H7 (cell line): ENCODE data around the gene ARSB. TPM values are rescaled to one million over a fixed set of nuclear protein-coding genes. Genes with fewer than 3 reads are reported as not detected.

ENCODE experiments used
- DNase-seq: peaks from one replicate; pipeline ENCODE4 v3.0.0; 2012
- H3K27me3 ChIP-seq: 2 replicates; pipeline ENCODE4 v1.6.0; 2011; ENCODE audit warnings: mild to moderate bottlenecking, low read length; ENCODE audit not compliant: control insufficient read depth, insufficient read depth
- H3K36me3 ChIP-seq: replicated peaks from 2 replicates; pipeline ENCODE4 v1.5.1; 2011; ENCODE audit warnings: low read length; ENCODE audit not compliant: control insufficient read depth, insufficient read depth
- H3K4me3 ChIP-seq: 2 replicates; pipeline ENCODE4 v1.5.1; 2011; ENCODE audit warnings: low read depth, mild to moderate bottlenecking, control low read depth, low read length, moderate library complexity; ENCODE audit not compliant: insufficient read depth
- total RNA-seq: library from RNA; depleted of rRNA; stranded (reverse); fragments of >200 nt; shearing (Covaris generic); gene quantifications from 2 replicates; pipeline ENCODE4 v1.2.3, GENCODE V29; 2014

Gene ARSB
- total RNA-seq, 1 experiment from 2014 or later, result 9.0 TPM

DNA sequence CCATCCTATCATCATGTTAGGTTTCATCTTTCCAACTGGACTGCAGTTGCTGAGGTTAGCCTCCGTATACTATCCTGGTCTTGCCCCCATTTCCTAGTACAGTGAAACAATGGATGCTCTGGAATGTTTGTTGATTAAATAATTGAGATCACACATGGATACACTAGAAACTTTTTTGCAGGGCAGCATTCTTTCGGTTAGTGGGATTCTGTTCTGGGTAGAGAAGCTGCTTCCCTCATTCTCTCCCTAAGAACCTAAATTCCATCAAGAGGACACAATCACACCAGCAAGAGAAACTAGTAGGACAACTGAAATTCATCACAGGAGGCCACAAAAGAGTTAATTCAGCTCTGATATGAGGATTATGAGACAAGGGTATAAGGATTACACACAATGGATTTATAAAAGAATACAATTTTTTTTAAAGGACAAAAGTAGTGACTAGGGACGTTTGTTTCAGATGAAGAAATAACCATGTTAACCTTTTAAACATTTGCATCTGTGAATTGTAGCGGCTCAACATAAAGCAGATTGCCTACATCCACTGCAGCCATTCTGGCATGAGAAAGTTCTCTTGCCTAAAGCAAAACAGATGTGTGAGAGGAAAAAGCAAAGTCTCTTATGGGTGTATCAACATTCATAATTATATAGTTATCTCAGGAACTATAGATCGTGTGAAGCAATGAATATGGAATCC, 173.8 kb downstream of the ARSB start:
- Histone ChIP-seq H3K36me3 (no peaks in the 10 kb centered on the region), H3K27me3 (no peaks in the 10 kb centered on the region), H3K4me3 (no peak overlapping the region)
- no peak for DNase-seq

DNA sequence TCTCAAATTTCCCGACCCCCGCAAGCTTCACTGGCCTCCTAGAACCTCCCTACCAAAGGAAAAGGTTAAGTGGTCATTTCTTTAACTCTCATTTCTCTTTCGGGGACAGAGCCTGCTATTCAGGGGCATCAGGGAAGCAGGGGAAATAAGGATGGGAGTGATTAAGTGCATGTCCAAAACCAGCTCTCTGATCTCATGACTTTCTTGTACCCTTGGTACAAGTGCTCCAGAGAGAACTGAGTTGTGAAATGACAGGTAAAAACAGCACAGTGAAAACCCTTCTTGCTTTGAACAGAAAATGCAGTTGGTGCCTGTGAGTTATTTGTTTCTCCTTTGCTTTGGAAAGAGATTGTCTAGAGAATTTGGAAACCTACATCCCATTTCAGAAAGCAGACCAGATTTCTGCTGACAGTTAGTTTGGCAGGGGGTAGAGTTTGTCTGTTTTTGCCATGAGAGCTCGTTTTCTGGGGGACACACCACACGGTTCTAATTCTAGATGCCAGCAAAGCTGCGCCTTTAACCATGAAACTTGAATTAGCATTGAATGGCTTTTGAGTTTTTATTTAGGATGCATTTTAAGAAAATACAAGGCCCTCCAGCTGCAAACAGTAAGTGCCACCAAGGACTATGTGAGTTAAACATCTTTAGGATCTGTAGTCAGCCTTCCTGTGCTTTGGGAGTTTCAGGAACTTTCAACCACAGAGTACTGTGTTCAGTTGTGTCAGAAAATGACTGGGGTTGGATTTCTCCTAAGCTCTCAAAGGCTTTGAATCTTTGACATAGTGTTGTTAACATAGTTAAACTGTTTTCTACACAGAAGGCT, 174.8 kb downstream of the ARSB start:
- Histone ChIP-seq H3K4me3 (no peak overlapping the region), H3K36me3 (no peaks in the 10 kb centered on the region), H3K27me3 (no peaks in the 10 kb centered on the region)
- no peak for DNase-seq

DNA sequence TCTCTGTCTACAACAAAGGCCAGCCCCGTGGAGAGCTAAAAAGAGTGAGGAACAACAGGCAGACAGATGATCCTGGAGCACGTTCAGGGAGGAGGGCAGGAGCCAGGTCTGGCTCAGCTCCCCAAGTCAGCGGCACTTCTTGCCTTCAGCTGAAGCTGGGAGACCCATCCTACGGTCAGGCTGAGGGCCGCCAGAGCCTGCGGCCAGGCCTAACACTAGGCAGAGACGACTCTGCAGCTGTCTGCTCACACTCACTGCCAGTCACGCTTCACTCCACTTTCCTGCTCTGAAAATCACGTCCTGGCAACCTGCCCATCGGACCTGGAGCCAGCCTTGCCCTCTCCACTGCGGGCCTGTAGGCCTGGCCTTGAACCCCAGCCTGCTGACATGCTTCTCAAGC, 175.7 kb downstream of the ARSB start:
- Histone ChIP-seq H3K36me3 (no peaks in the 10 kb centered on the region), H3K27me3 (no peaks in the 10 kb centered on the region), H3K4me3 (no peak overlapping the region)
- DNase-seq, result no peak

DNA sequence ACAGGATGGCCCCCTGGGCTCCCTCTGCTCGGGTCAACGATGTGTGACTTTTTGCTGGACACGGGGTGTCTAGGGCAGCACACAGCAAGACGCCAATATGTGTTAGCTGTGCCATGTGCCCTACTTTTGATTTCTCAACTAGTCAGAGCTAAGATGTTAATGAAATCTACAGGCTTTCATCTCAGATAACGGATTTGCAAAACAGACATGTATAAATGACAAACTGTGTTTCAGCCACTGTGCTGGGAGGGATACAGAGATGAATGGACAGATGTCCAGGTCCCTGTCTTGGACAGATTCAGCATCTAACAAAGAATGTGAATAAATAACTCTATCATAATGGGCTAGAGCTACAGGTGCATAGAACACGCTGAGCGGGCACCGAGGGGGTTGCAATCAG, 176.3 kb downstream of the ARSB start:
- H3K27me3 ChIP-seq, result no peaks in the 10 kb centered on the region
- DNase-seq, result no peak

GRCh38 chr5:78808380-78808779, 176.7 kb downstream of the ARSB start:
- Histone ChIP-seq H3K36me3 (no peaks in the 10 kb centered on the region), H3K4me3 (no peak overlapping the region), H3K27me3 (no peaks in the 10 kb centered on the region)
- no peak for DNase-seq

More for the DNA sequence above, 176.3 kb downstream of the ARSB start:
- Histone ChIP-seq H3K4me3 (no peak overlapping the region), H3K36me3 (no peaks in the 10 kb centered on the region)

DNA sequence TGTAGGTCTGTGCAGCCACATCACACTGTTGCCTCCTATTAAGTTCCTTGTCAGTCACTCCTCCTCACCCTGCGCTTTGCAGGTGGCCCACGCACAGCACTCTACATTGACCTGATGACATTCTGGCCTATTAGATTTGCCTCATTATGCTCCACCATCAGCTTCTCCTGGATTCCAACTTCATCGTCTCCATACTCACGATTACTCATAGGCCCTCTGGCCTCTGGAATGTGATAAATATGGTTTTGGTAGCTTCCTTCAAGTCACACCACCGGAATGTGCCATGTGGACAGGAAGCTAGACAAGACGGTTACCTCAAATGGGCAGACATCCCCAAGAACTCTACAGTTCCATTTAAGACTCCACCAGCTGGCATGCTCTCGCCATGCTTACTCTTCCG, 178.6 kb downstream of the ARSB start:
- H3K4me3 ChIP-seq, result no peak overlapping the region
- no peaks in the 10 kb centered on the region for H3K36me3 ChIP-seq
- H3K27me3 ChIP-seq, result no peaks in the 10 kb centered on the region
- DNase-seq, result no peak

- no peak overlapping the region for H3K4me3 ChIP-seq
- no peaks in the 10 kb centered on the region for H3K36me3 ChIP-seq
- no peak for DNase-seq
- H3K27me3 ChIP-seq, result no peaks in the 10 kb centered on the region
Observed at GRCh38 chr5:78805474-78806124, 179.5 kb downstream of the ARSB start.

GRCh38 chr5:78804995-78805394, 180.1 kb downstream of the ARSB start:
- Histone ChIP-seq H3K27me3 (no peaks in the 10 kb centered on the region), H3K36me3 (no peaks in the 10 kb centered on the region), H3K4me3 (no peak overlapping the region)
- DNase-seq, result no peak

DNA sequence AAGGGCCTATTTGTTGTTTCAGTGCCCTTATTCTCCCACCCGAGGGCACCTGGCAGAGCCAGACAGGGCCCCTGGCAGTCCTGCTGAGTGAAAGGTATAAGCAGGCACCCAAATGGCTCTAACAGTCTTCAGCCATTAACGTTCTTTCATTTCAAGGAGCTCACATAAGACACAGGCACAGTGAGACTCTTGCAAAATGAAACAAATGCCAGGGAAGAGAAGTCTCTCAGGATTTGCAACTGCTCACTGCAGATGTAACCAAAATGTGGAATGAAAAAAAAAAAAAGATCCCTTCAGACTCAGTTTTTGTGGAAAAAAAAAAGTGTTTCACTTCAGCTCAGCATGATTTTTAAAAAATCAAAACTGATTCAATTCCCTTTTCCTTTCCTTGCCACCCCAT, 181.2 kb downstream of the ARSB start:
- Histone ChIP-seq H3K36me3 (no peaks in the 10 kb centered on the region), H3K27me3 (no peaks in the 10 kb centered on the region), H3K4me3 (no peak overlapping the region)
- no peak for DNase-seq

DNA sequence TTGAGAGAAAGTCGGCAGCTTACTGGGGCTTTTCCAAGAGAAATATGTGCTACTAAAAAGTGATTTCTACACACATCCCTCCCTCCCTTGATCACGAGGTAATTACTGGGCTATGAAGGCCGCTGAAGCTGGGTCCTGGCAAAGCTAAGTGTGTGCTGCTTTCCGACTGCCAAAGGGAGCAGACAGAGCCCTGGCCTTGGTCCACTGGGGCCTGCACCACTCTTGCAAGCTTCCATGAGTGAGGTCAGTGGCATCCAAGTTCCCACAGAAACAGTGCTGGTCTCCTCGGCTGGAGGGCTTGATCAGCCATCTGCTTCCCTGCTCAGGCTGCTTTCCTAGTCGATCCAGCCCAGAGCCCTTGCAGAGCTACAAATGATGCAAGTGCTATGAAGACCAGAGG, 181.8 kb downstream of the ARSB start:
- H3K27me3 ChIP-seq, result no peaks in the 10 kb centered on the region
- no peak overlapping the region for H3K4me3 ChIP-seq
- no peak for DNase-seq
- H3K36me3 ChIP-seq, result no peaks in the 10 kb centered on the region

GRCh38 chr5:78801413-78801812, 183.7 kb downstream of the ARSB start:
- no peaks in the 10 kb centered on the region for H3K27me3 ChIP-seq

DNA sequence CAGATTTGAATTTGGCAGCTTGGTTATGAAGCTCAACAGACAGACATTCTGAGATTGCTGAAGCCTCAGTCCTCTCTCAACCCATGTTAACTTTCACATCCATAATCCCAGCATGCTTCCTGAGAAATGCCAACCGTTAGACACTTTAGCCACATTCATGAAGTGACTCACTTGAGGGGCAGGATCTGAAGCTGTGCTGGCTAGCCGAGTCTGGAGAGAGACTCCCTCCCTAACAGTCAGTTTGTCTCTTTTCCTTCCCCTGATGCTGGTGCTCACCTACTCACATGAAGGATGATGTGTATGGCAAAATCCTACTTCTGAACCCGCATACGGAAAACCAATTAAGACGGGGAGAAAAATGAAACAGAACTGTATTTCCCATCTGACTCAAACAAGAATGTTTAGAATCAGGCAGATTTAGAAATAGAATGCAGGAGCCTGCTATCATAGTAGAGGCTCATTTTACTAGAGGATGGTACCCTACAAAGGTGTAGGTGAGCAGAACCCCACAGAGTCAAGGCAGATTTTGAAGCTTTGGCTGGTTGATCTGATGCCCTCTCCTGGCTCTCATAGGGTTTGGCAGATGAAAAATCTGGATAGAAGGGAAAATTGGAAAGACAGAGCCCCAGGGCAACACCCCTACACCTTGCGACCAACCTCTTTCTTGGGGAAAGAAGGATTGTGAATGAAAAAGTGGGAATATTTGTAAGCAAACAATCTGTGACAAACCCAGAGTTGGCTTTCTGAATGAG, 185.7 kb downstream of the ARSB start:
- H3K27me3 ChIP-seq, result no peaks in the 10 kb centered on the region
- H3K4me3 ChIP-seq, result no peak overlapping the region
- H3K36me3 ChIP-seq, result no peaks in the 10 kb centered on the region
- no peak for DNase-seq

More at GRCh38 chr5:78801413-78801812, 183.7 kb downstream of the ARSB start:
- Histone ChIP-seq H3K4me3 (no peak overlapping the region), H3K36me3 (no peaks in the 10 kb centered on the region)
- no peak for DNase-seq

DNA sequence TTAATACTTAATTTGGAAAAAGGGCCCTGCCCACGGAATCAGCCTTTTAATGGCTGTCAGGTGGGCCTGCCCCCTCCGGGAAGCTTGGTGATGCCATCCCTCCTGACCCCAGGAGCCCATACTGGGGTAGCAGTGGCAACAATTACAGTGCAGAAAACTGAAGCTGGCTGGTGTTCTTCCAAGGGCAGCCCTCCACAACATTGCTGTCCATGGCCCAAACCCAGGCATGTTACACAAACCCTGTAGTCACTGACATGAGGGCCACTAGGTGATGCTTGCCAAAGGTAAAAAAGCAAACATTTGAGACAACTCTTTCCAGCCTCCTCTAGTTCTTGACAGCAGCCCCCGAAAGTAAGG, 186.5 kb downstream of the ARSB start:
- no peaks in the 10 kb centered on the region for H3K36me3 ChIP-seq
- H3K27me3 ChIP-seq, result no peaks in the 10 kb centered on the region
- H3K4me3 ChIP-seq, result no peak overlapping the region
- DNase-seq, result no peak

DNA sequence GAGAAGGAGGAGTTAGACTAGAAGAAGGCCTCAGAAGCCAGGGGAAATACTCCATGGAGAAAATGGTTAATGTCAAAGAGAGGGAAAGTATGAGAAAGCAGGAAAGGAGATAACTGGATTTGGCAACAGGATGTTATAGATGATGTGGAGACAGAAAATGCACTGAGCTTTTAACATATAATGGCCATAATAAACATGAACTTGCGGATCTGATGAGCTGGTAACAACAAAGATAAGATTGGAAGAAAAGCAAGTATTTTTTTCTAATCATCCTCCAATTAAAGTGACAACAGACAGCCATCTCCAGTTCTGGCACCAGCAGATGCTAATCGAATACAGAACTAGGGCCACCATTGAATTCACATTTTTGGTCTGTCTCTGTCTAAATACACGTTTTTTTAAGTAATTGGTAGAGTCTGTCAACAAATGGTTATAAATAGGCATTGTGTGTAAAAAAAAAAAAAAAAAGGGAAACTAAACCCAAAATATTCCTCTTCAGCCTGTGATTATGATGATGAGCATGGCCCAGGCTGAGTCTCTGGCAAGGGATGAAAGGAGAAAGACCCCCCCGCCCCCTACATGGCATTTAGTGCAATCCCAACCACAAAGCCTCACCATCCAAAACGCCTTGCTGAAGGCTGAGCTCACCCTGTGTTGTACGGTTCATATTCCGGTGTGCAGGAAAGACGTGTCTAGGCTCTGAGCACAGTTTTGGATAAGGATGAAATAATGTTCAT, 187.0 kb downstream of the ARSB start:
- Histone ChIP-seq H3K36me3 (no peaks in the 10 kb centered on the region), H3K4me3 (no peak overlapping the region), H3K27me3 (no peaks in the 10 kb centered on the region)
- no peak for DNase-seq
